Endothelial cell of umbilical vein (primary cell): Measurements from ENCODE around the gene INHBE. TPM values are rescaled to one million over a fixed set of nuclear protein-coding genes. Genes with fewer than 3 reads are reported as not detected.

ENCODE experiments used
- BruUV-seq: library from RNA; stranded (reverse); fragments of 400-500 nt; replicated peaks from 2 replicates; lab custom pipeline; 2021; lab: Mats Ljungman, UMichigan
- CTCF ChIA-PET: fragments of 300-600, 350-600 bp; sonication (Branson Sonifier 250); formaldehyde crosslinking; loops from one replicate; lab custom pipeline; 2021; ENCODE audit warnings: antibody characterized with exemption, inconsistent platforms; lab: Charles Lee
- POLR2A ChIA-PET: fragments of 300-600, 350-600 bp; sonication (Branson Sonifier 250); formaldehyde crosslinking; loops from one replicate; lab custom pipeline; 2021; ENCODE audit warnings: antibody characterized with exemption, inconsistent platforms; lab: Charles Lee
- DNase-seq: peaks from one replicate; pipeline ENCODE4 v3.0.0-alpha.2; 2011; ENCODE audit warnings: low read depth, low spot score
- FAIRE-seq: peaks from 2 replicates; lab custom pipeline; 2011; peaks lifted over from hg19 to GRCh38; lab: Jason Lieb, UNC
- H2AFZ ChIP-seq: 2 replicates; pipeline ENCODE4 v1.6.0; 2012; ENCODE audit warnings: low read depth, low read length, control low read depth, inconsistent platforms
- H3K27ac ChIP-seq: 2 replicates; pipeline ENCODE4 v1.5.1; 2011; ENCODE audit warnings: low read depth, mild to moderate bottlenecking, control low read depth, low read length, moderate library complexity; ENCODE audit not compliant: insufficient read depth
- H3K27me3 ChIP-seq, 2 experiments: 2 replicates each; pipeline versions ENCODE4 v1.6.0 to v1.6.1; 2011; ENCODE audit warnings: low read length in 2 of 2, mixed read lengths in 1 of 2; ENCODE audit not compliant: control insufficient read depth in 2 of 2, insufficient read depth in 2 of 2
- H3K36me3 ChIP-seq, 2 experiments: 2 replicates in 1 of 2; 3 replicates in 1 of 2; pipeline ENCODE4 v1.5.1; 2011; ENCODE audit warnings: low read length in 2 of 2, mild to moderate bottlenecking in 1 of 2, moderate library complexity in 1 of 2; ENCODE audit not compliant: control insufficient read depth in 2 of 2, insufficient read depth in 2 of 2; ENCODE audit errors: extremely low read depth in 1 of 2
- H3K4me1 ChIP-seq: 3 replicates; pipeline ENCODE4 v1.5.1; 2011; ENCODE audit warnings: mild to moderate bottlenecking, low read length; ENCODE audit not compliant: control insufficient read depth, insufficient read depth; ENCODE audit errors: extremely low read depth
- H3K4me2 ChIP-seq: 2 replicates; pipeline ENCODE4 v1.6.1; 2011; ENCODE audit warnings: low read length, control low read depth, mixed read lengths; ENCODE audit not compliant: insufficient read depth
- H3K4me3 ChIP-seq, 3 experiments: fragments of 200-600 bp in 1 of 3; sonication (generic), shearing (Covaris generic) in 1 of 3; replicated peaks in 1 of 3; 2 replicates each; pipeline ENCODE4 v1.5.1; 2011 to 2016; ENCODE audit warnings: control low read depth in 3 of 3, low read length in 3 of 3, mild to moderate bottlenecking in 2 of 3, inconsistent platforms in 1 of 3, low read depth in 1 of 3, moderate library complexity in 1 of 3; ENCODE audit not compliant: insufficient read depth in 1 of 3
- H3K79me2 ChIP-seq: 2 replicates; pipeline ENCODE4 v1.6.0; 2012; ENCODE audit warnings: low read length, inconsistent platforms; ENCODE audit not compliant: control insufficient read depth, insufficient read depth
- H3K9ac ChIP-seq: replicated peaks from 2 replicates; pipeline ENCODE3; 2011; ENCODE audit warnings: low read length, control low read depth; ENCODE audit not compliant: insufficient read depth; ENCODE audit errors: extremely low read depth
- H3K9me1 ChIP-seq: replicated peaks from 3 replicates; pipeline ENCODE4 v1.6.0; 2011; ENCODE audit warnings: mild to moderate bottlenecking, low read length; ENCODE audit not compliant: control insufficient read depth, insufficient read depth; ENCODE audit errors: extremely low read depth
- H3K9me3 ChIP-seq: replicated peaks from 2 replicates; pipeline ENCODE4 v1.5.1; 2012; ENCODE audit warnings: low read length, inconsistent platforms; ENCODE audit not compliant: control insufficient read depth, insufficient read depth
- H4K20me1 ChIP-seq: replicated peaks from 2 replicates; pipeline ENCODE3; 2011; ENCODE audit warnings: mild to moderate bottlenecking, low read length; ENCODE audit not compliant: control insufficient read depth, insufficient read depth; ENCODE audit errors: extremely low read depth
- CTCF ChIP-seq, 2 donors: IDR thresholded peaks; 1 replicate in 1 of 2; 2 replicates in 1 of 2; pipeline ENCODE4 v1.5.1; 2011; ENCODE audit warnings: low read length in 2 of 2, mild to moderate bottlenecking in 2 of 2, moderate library complexity in 2 of 2, control low read depth in 1 of 2, inconsistent platforms in 1 of 2, low read depth in 1 of 2; ENCODE audit not compliant: insufficient read depth in 1 of 2; ENCODE audit errors: extremely low read depth in 1 of 2
- EZH2 ChIP-seq: IDR thresholded peaks from 2 replicates; pipeline ENCODE4 v1.6.1; 2012; ENCODE audit warnings: borderline replicate concordance, low read depth, mild to moderate bottlenecking, moderate library complexity, low read length, inconsistent platforms; ENCODE audit not compliant: severe bottlenecking
- FOS ChIP-seq: IDR thresholded peaks from 2 replicates; pipeline ENCODE4 v1.6.1; 2011; ENCODE audit warnings: mild to moderate bottlenecking, low read length, moderate library complexity, borderline replicate concordance; ENCODE audit not compliant: insufficient read depth
- GATA2 ChIP-seq: IDR thresholded peaks from 2 replicates; pipeline ENCODE4 v1.7.0; 2011; ENCODE audit warnings: low read depth, mild to moderate bottlenecking, moderate library complexity, mixed read lengths, low read length; ENCODE audit not compliant: insufficient read length, insufficient read depth
- JUN ChIP-seq: IDR thresholded peaks from 2 replicates; pipeline ENCODE4 v1.6.1; 2011; ENCODE audit warnings: borderline replicate concordance, low read depth; ENCODE audit not compliant: insufficient read length, insufficient read depth
- MAX ChIP-seq: IDR thresholded peaks from 2 replicates; pipeline ENCODE4 v1.6.1; 2011; ENCODE audit not compliant: insufficient read depth, insufficient read length
- MYC ChIP-seq: IDR thresholded peaks from one replicate; pipeline ENCODE4 v1.6.1; 2011; ENCODE audit warnings: mild to moderate bottlenecking, low read depth, low read length
- POLR2A ChIP-seq: IDR thresholded peaks from 2 replicates; pipeline ENCODE4 v1.6.1; 2012; ENCODE audit warnings: low read depth, mild to moderate bottlenecking, control low read depth, low read length
- POLR2AphosphoS5 ChIP-seq: IDR thresholded peaks from 2 replicates; pipeline ENCODE4 v1.6.1; 2012; ENCODE audit warnings: low read depth, mild to moderate bottlenecking, control low read depth, low read length, moderate library complexity; ENCODE audit not compliant: insufficient read depth
- dilution Hi-C: fragments of 300-500 bp; cut with MboI; formaldehyde crosslinking; loops from one replicate; pipeline ENCODE4 v1.15.0; 2019; ENCODE audit warnings: low sequenced_read_pairs; ENCODE audit not compliant: extremely low pct_ligation_motif_present
- intact Hi-C: fragments of 100-400 bp; cut with micrococcal nuclease; formaldehyde crosslinking; loops from one replicate; pipeline ENCODE4 v1.10.0; 2022
- polyA plus RNA-seq, 4 experiments: library from polyadenylated mRNA; depleted of rRNA in 3 of 4; stranded (reverse) in 3 of 4; unstranded in 1 of 4; fragments of >200 nt; gene quantifications; 2 replicates each; pipeline versions ENCODE4 v1.2.1 to v1.2.3, GENCODE V29; 2011 to 2012; ENCODE audit warnings: missing spikeins in 1 of 4
- total RNA-seq: library from RNA; stranded (reverse); gene quantifications from 2 replicates; pipeline ENCODE4 v1.2.3, GENCODE V29; 2021

Gene INHBE
- total and polyA plus RNA-seq, 2 donors (not counting 3 experiments of a cell fraction or from before 2014, with no cell fraction given), result not detected

GRCh38 chr12:57430931-57431566 is 24.1 kb upstream of the INHBE start, which contains the start of gene R3HDM2:
Gene R3HDM2, minus strand, starts transcription at chr12:57431043. Its CDS starts 120,615 bp downstream, at chr12:57310428.
- Histone ChIP-seq H3K4me3 (peak within 1 kb of the TSS; percentile 46 to 75 (median 69)), H3K4me1 (peaks cover 6% of the 10 kb centered on the region), H4K20me1 (no peaks in the 10 kb centered on the region), H3K36me3 (no peaks in the 10 kb centered on the region), H3K79me2 (peaks cover 17% of the 10 kb centered on the region), H3K27ac (peak within 1 kb of the TSS; percentile 64), H3K27me3 (no peaks in the 10 kb centered on the region), H3K9ac (peak within 1 kb of the TSS; percentile 82), H3K9me3 (no peaks in the 10 kb centered on the region), H3K4me2 (peak within 1 kb of the TSS; percentile 93), H3K9me1 (no peaks in the 10 kb centered on the region), H2AFZ (peak within 1 kb of the TSS; percentile 86)
- CTCF ChIA-PET, result interaction anchor here (1.9 kb wide), 1 partner anchor 123 kb away, joined by 5 read pairs; no protein-coding TSS in a partner anchor
- dilution Hi-C loops, result no loop called here
- intact Hi-C loops, result loop anchor here (2.0 to 5.0 kb wide), 2 partner anchors 22 to 124 kb away; no protein-coding TSS in a partner anchor
- DNase-seq (peak; percentile 95), FAIRE-seq (peak; percentile 90)
- POLR2A ChIA-PET, result no interaction called here
- TF ChIP-seq POLR2A (peak; percentile 96), MYC (peak; percentile 33), GATA2 (no peak), CTCF (IDR thresholded peaks at IDR 0.05; ENCODE audit: extremely low read depth in 1 of 2, insufficient read depth in 1 of 2, low read depth in 1 of 2, low read length in 2 of 2) (no peak), EZH2 (no peak), POLR2AphosphoS5 (peak; percentile 96), MAX (peak; percentile 85), FOS (no peak), JUN (no peak)
- TSS peak; percentile 94 for BruUV-seq
